HG03521 (cell line): ENCODE measurements around the gene LTC4S.

Experiments
- ATAC-seq: cut with Tn5 transposase; IDR thresholded peaks from one replicate; pipeline ENCODE4 v1.9.1; 2021; ENCODE audit warnings: mild to moderate bottlenecking, moderate library complexity; ENCODE audit not compliant: unreplicated experiment

Gene LTC4S

GRCh38 chr5:179795049-179795862, 1.5 kb downstream of the LTC4S start:
- no peak for ATAC-seq

- peak; percentile 62 for ATAC-seq
These were observed 2.4 kb downstream of the LTC4S start for GRCh38 chr5:179795863-179796833.

GRCh38 chr5:179796877-179797608, 3.3 kb downstream of the LTC4S start:
- no peak for ATAC-seq

GRCh38 chr5:179797741-179798140, 4.0 kb downstream of the LTC4S start:
- ATAC-seq, result no peak

GRCh38 chr5:179798144-179798770, 4.5 kb downstream of the LTC4S start:
- no peak for ATAC-seq

GRCh38 chr5:179798771-179799643, 5.2 kb downstream of the LTC4S start:
- no peak for ATAC-seq

- no peak for ATAC-seq
These were observed 5.8 kb downstream of the LTC4S start for GRCh38 chr5:179799644-179799973.

- ATAC-seq, result no peak
These were observed 6.4 kb downstream of the LTC4S start for GRCh38 chr5:179800071-179800695.

GRCh38 chr5:179800696-179801201, 7.0 kb downstream of the LTC4S start:
- no peak for ATAC-seq

GRCh38 chr5:179801304-179802206, 7.8 kb downstream of the LTC4S start:
- no peak for ATAC-seq

- no peak for ATAC-seq
These were observed 8.6 kb downstream of the LTC4S start for GRCh38 chr5:179802207-179802883.

- no peak for ATAC-seq
These were observed 9.3 kb downstream of the LTC4S start for GRCh38 chr5:179802950-179803562.

GRCh38 chr5:179803651-179804554, 10.1 kb downstream of the LTC4S start:
- ATAC-seq, result no peak

- ATAC-seq, result no peak
These were observed 10.8 kb downstream of the LTC4S start for GRCh38 chr5:179804555-179804947.

GRCh38 chr5:179805070-179805528, 11.3 kb downstream of the LTC4S start:
- ATAC-seq, result no peak
